ENCODE data around the gene MED14. TPM values are rescaled to one million over a fixed set of nuclear protein-coding genes. Genes with fewer than 3 reads are reported as not detected.
A peak's percentile ranks its signal among the peaks of the same experiment; 100 is the strongest.

The MED14 gene
- total RNA-seq, 1 donor from 2014 or later, result 79.9 TPM

GRCh38 chrX:40755291-40756249, 20.2 kb upstream of the MED14 start:
- TF ChIP-seq, protein P1, sequence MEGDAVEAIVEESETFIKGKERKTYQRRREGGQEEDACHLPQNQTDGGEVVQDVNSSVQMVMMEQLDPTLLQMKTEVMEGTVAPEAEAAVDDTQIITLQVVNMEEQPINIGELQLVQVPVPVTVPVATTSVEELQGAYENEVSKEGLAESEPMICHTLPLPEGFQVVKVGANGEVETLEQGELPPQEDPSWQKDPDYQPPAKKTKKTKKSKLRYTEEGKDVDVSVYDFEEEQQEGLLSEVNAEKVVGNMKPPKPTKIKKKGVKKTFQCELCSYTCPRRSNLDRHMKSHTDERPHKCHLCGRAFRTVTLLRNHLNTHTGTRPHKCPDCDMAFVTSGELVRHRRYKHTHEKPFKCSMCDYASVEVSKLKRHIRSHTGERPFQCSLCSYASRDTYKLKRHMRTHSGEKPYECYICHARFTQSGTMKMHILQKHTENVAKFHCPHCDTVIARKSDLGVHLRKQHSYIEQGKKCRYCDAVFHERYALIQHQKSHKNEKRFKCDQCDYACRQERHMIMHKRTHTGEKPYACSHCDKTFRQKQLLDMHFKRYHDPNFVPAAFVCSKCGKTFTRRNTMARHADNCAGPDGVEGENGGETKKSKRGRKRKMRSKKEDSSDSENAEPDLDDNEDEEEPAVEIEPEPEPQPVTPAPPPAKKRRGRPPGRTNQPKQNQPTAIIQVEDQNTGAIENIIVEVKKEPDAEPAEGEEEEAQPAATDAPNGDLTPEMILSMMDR (IDR thresholded peaks at IDR 0.05; ENCODE audit: insufficient read depth, low read depth, low read length), result no peak
- no peak for TF ChIP-seq EZH2 (IDR thresholded peaks at IDR 0.05; ENCODE audit: insufficient read depth, low read length)
- H3K36me3 ChIP-seq (ENCODE audit: insufficient read depth, low read length), result no peaks in the 10 kb centered on the region
- no peak overlapping the region for H3K4me3 Mint-ChIP-seq (ENCODE audit: unreplicated experiment)
- H3K79me2 ChIP-seq (ENCODE audit: insufficient read depth, low read length), result no peaks in the 10 kb centered on the region
- no peak overlapping the region for H3K4me3 ChIP-seq (ENCODE audit: insufficient read depth, low read depth, low read length)
- DNase-seq (ENCODE audit: low read depth) (peak; percentile 44), FAIRE-seq (no peak)
- H3K4me1 ChIP-seq (ENCODE audit: insufficient read depth, low read length), result peaks cover 8% of the 10 kb centered on the region
- no peaks in the 10 kb centered on the region for H3K27me3 ChIP-seq (ENCODE audit: insufficient read depth, low read length)
- peak overlapping the region; percentile 69 for H3K4me2 ChIP-seq (ENCODE audit: low read length)
- no peaks in the 10 kb centered on the region for H3K9me3 ChIP-seq (ENCODE audit: insufficient read depth, low read depth, low read length)
- H2AFZ ChIP-seq (ENCODE audit: low read depth, low read length), result peak overlapping the region; percentile 60
- H3K9me3 Mint-ChIP-seq (ENCODE audit: unreplicated experiment), result peaks cover 5% of the 10 kb centered on the region
- H3K36me3 Mint-ChIP-seq (ENCODE audit: low read depth, unreplicated experiment), result no peaks in the 10 kb centered on the region
- H3K27ac Mint-ChIP-seq (ENCODE audit: unreplicated experiment), result no peak overlapping the region
- no peaks in the 10 kb centered on the region for H3K4me1 Mint-ChIP-seq (ENCODE audit: low read depth, unreplicated experiment)
- peak overlapping the region; percentile 33 for H3K27ac ChIP-seq (ENCODE audit: low read depth, low read length)
- no peaks in the 10 kb centered on the region for H4K20me1 ChIP-seq (ENCODE audit: insufficient read depth, low read length)
- H3K27me3 Mint-ChIP-seq (ENCODE audit: low read depth, unreplicated experiment), result no peaks in the 10 kb centered on the region
- no peak overlapping the region for H3K9ac ChIP-seq (ENCODE audit: low read length)

- Mint-ChIP-seq H3K4me1 (ENCODE audit: low read depth, unreplicated experiment) (no peaks in the 10 kb centered on the region), H3K27me3 (ENCODE audit: low read depth, unreplicated experiment) (no peaks in the 10 kb centered on the region), H3K27ac (ENCODE audit: unreplicated experiment) (no peak overlapping the region), H3K4me3 (ENCODE audit: unreplicated experiment) (no peak overlapping the region), H3K36me3 (ENCODE audit: low read depth, unreplicated experiment) (no peaks in the 10 kb centered on the region), H3K9me3 (ENCODE audit: unreplicated experiment) (peaks cover 6% of the 10 kb centered on the region)
- no peaks in the 10 kb centered on the region for H3K79me2 ChIP-seq (ENCODE audit: insufficient read depth, low read length)
- no peak overlapping the region for H3K4me2 ChIP-seq (ENCODE audit: low read length)
- no peaks in the 10 kb centered on the region for H3K36me3 ChIP-seq (ENCODE audit: insufficient read depth, low read length)
- H3K9me3 ChIP-seq (ENCODE audit: insufficient read depth, low read depth, low read length), result no peaks in the 10 kb centered on the region
- TF ChIP-seq, protein P1 (IDR thresholded peaks at IDR 0.05; ENCODE audit: insufficient read depth, low read depth, low read length), result no peak
- no peak for TF ChIP-seq EZH2 (IDR thresholded peaks at IDR 0.05; ENCODE audit: insufficient read depth, low read length)
- DNase-seq (ENCODE audit: low read depth), result no peak
- H2AFZ ChIP-seq (ENCODE audit: low read depth, low read length), result peak overlapping the region; percentile 4
- peak; percentile 87 for FAIRE-seq
- no peaks in the 10 kb centered on the region for H4K20me1 ChIP-seq (ENCODE audit: insufficient read depth, low read length)
- H3K27me3 ChIP-seq (ENCODE audit: insufficient read depth, low read length), result no peaks in the 10 kb centered on the region
- no peak overlapping the region for H3K27ac ChIP-seq (ENCODE audit: low read depth, low read length)
- H3K4me3 ChIP-seq (ENCODE audit: insufficient read depth, low read depth, low read length), result no peak overlapping the region
- H3K4me1 ChIP-seq (ENCODE audit: insufficient read depth, low read length), result no peaks in the 10 kb centered on the region
- no peak overlapping the region for H3K9ac ChIP-seq (ENCODE audit: low read length)
Measured at GRCh38 chrX:40749681-40750494, 14.5 kb upstream of the MED14 start.
